T-helper 2 cell treated with Interferon-gamma antibody and Interleukin-4, amounts not matched to agents 100 ng/mL and 5 ng/mL, for 36 hours (primary cell): ENCODE data around the gene MED25. TPM values are rescaled to one million over a fixed set of nuclear protein-coding genes. Genes with fewer than 3 reads are reported as not detected.

Experiments used
- intact Hi-C: fragments of 100-400 bp; cut with micrococcal nuclease; formaldehyde crosslinking; loops from one replicate; pipeline ENCODE4 v1.15.1; 2023
- total RNA-seq: library from RNA; stranded (reverse); gene quantifications from 2 replicates; pipeline ENCODE4 v1.2.3, GENCODE V29; 2022

Gene MED25
- total RNA-seq, 1 donor from 2014 or later = 56.1 TPM

GRCh38 chr19:49798574-49798973 lies 19.5 kb upstream of the MED25 start:
- intact Hi-C loops = no loop called here

DNA sequence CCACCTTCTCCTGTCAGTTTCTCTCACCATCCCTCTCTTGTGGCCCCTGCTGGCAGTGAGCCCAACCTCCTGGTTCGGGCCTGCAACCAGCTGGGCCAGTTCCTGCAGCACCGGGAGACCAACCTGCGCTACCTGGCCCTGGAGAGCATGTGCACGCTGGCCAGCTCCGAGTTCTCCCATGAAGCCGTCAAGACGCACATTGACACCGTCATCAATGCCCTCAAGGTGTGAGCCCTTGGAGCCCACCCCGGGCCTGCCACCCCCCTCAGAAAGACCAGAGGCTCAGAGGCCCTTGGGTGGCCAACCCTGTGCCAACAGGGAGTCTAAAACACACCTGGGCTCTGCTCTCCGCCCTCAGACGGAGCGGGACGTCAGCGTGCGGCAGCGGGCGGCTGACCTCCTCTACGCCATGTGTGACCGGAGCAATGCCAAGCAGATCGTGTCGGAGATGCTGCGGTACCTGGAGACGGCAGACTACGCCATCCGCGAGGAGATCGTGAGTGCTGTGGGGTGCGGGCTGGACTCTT lies 18.8 kb upstream of the MED25 start:
- intact Hi-C loops = no loop called here

GRCh38 chr19:49799798-49800376 lies 18.2 kb upstream of the MED25 start:
- intact Hi-C loops = no loop called here

DNA sequence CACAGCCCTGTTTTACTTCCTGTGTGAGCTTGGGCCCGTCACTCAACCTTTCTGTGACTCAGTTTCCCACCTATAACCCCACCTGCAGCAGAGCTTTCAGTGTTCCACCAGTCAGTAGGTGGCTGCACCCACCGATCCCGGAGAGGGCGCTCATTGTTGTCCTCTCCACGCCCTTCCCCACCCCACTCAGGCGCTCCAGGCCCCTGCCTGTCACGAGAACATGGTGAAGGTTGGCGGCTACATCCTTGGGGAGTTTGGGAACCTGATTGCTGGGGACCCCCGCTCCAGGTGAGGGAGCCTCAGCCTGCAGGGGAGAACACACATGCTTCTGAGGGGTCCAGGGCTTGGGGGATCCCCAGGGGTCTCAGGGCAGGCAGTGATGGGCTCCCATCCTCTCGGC lies 17.3 kb upstream of the MED25 start:
- intact Hi-C loops = no loop called here

GRCh38 chr19:49801401-49801888 lies 16.6 kb upstream of the MED25 start:
- intact Hi-C loops = no loop called here

GRCh38 chr19:49801966-49802661 lies 16.0 kb upstream of the MED25 start:
- intact Hi-C loops = no loop called here

- intact Hi-C loops = no loop called here
Observed at GRCh38 chr19:49802836-49803528, 15.1 kb upstream of the MED25 start.

DNA sequence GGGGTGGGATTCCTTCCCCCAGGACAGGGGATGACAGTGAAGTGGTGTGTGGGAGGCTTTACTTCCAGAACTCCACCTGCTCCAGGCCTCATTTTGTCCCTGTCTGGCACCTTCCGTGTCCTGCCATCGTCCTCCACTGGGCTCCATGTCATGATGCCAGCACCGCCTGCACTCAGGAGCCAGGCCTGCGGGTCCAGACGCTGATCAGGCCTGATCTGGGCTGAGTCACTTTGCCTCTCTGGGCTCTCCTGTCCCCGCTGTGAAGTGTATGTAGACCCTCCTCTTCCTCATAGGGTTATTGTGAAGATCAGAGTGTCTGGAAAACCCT lies 14.6 kb upstream of the MED25 start:
- intact Hi-C loops = no loop called here

GRCh38 chr19:49805822-49806619 lies 12.1 kb upstream of the MED25 start:
- intact Hi-C loops = no loop called here

DNA sequence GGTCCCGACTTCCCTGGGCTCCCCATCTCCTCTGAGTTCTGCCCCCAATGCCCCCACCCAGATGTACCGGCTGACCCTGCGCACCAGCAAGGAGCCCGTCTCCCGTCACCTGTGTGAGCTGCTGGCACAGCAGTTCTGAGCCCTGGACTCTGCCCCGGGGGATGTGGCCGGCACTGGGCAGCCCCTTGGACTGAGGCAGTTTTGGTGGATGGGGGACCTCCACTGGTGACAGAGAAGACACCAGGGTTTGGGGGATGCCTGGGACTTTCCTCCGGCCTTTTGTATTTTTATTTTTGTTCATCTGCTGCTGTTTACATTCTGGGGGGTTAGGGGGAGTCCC lies 11.5 kb upstream of the MED25 start:
- intact Hi-C loops = no loop called here

DNA sequence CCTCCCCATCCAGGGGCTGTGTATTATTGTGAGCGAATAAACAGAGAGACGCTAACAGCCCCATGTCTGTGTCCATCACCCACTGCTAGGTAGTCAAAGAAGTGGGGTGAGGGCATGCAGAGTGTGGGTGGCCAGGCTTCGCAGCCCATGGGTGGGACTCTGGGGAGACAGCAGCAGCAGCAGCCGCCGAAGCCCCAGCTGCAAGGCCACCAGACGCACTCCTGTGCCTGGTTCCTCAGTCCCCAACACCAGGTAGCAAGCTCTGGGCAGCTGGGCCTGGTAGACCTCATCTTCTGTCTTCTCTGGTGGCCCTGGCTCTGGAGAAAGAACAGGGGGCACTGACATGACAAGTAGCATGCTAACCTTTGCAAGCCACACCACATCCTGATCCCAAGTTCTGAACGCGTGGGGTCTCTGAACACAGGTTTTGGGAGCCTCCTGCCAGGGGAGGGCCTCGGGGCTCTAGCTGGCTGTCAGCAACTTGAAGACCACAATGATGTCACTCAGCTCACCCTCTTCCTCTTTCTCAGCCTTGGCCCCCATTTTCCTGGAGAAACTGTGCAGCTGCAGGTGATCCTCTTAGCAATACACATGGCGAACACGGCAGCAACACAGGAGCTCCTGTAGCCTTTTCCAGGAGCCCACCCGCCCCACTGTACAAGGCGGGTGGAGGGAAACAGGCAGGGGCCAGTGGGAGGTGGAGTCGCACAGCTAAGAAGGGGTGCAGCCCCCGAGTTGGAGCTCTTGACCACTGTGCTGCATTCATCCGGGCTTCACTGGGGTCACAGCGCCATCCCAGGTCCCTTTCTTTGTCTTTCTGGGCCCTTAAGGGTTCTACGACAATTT lies 10.8 kb upstream of the MED25 start:
- intact Hi-C loops = no loop called here

- intact Hi-C loops = loop anchor here (1.0 kb wide), 1 partner anchor 42 kb away; no protein-coding TSS in a partner anchor
Observed at GRCh38 chr19:49807904-49808675, 10.0 kb upstream of the MED25 start.

- intact Hi-C loops = loop anchor here (1.0 kb wide), 1 partner anchor 42 kb away; no protein-coding TSS in a partner anchor
Observed at GRCh38 chr19:49808711-49809159, 9.4 kb upstream of the MED25 start.

GRCh38 chr19:49809160-49809940 lies 8.7 kb upstream of the MED25 start:
- intact Hi-C loops = no loop called here

- intact Hi-C loops = no loop called here
Observed at GRCh38 chr19:49809941-49810389, 8.1 kb upstream of the MED25 start.

GRCh38 chr19:49811328-49811727 lies 6.8 kb upstream of the MED25 start:
- intact Hi-C loops = no loop called here

DNA sequence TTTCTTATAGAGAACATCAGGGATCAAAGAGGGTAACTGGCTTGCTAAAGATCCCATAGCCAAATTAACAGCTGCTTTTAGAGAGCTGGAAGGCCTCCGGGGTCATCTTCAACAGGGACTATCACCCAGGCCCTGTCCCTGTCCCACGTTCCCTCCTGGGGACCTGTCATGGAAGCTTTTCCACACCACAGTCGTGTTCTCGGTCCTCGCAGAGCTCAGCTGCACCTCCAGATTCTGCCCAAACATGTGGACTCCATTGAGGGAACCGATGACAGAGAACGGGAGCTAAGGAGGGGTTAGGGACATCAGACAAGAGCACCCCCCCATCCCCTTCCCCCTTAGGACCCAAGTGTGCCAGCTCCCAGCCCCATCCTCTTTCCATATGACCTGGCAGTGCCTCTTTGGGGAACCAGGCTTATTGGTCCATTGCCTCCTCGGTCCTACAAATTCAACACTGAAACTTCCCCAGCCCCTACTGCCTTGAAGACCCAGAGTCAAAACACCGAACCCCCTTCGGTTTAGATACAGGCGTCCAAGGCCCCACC lies 5.6 kb upstream of the MED25 start:
- intact Hi-C loops = loop anchor here (2.0 kb wide), 1 partner anchor 728 kb away; the partner anchor contains the start of gene SNRNP70
